H9 (cell line): ENCODE results near the gene FOXK1. TPM values are rescaled to one million over a fixed set of nuclear protein-coding genes. Genes with fewer than 3 reads are reported as not detected.

ENCODE experiments used
- DNase-seq: peaks from one replicate; pipeline ENCODE4 v3.0.0-alpha.2; 2017
- H2AFZ ChIP-seq: one replicate; pipeline ENCODE4 v1.6.1; 2013; ENCODE audit warnings: mild to moderate bottlenecking, low read length, control low read depth, moderate library complexity
- H2AK5ac ChIP-seq: 2 replicates; pipeline ENCODE4 v1.6.1; 2013; ENCODE audit warnings: low read length, control low read depth, mixed read lengths; ENCODE audit not compliant: insufficient read length
- H2BK120ac ChIP-seq: one replicate; pipeline ENCODE4 v1.6.1; 2013; ENCODE audit warnings: low read depth, mild to moderate bottlenecking, low read length, control low read depth, inconsistent platforms; ENCODE audit not compliant: poor library complexity, severe bottlenecking
- H2BK12ac ChIP-seq: 2 replicates; pipeline ENCODE4 v1.6.1; 2013; ENCODE audit warnings: low read length, control low read depth, mixed read lengths, low read depth; ENCODE audit not compliant: insufficient read length
- H2BK15ac ChIP-seq: 2 replicates; pipeline ENCODE4 v1.6.1; 2013; ENCODE audit warnings: low read depth, low read length, control low read depth
- H2BK20ac ChIP-seq: one replicate; pipeline ENCODE4 v1.6.1; 2013; ENCODE audit warnings: low read depth, mild to moderate bottlenecking, low read length, control low read depth, inconsistent platforms; ENCODE audit not compliant: poor library complexity, severe bottlenecking
- H2BK5ac ChIP-seq: 2 replicates; pipeline ENCODE4 v1.6.1; 2013; ENCODE audit warnings: low read length, control low read depth, mixed read lengths; ENCODE audit not compliant: insufficient read length
- H3K14ac ChIP-seq: 2 replicates; pipeline ENCODE4 v1.6.1; 2013; ENCODE audit warnings: low read length, control low read depth; ENCODE audit not compliant: insufficient read depth
- H3K18ac ChIP-seq: 2 replicates; pipeline ENCODE4 v1.6.1; 2013; ENCODE audit warnings: low read depth, mild to moderate bottlenecking, mixed read lengths, low read length, control low read depth; ENCODE audit not compliant: insufficient read length
- H3K23ac ChIP-seq: 2 replicates; pipeline ENCODE4 v1.6.1; 2013; ENCODE audit warnings: low read length, control low read depth, mixed read lengths, low read depth; ENCODE audit not compliant: insufficient read length
- H3K23me2 ChIP-seq: 2 replicates; pipeline ENCODE4 v1.6.1; 2013; ENCODE audit warnings: low read depth, mild to moderate bottlenecking, mixed read lengths, low read length, control low read depth; ENCODE audit not compliant: insufficient read length, poor library complexity, severe bottlenecking
- H3K27ac ChIP-seq: 2 replicates; pipeline ENCODE4 v1.5.1; 2013; ENCODE audit warnings: low read length, control low read depth, mixed read lengths, low read depth; ENCODE audit not compliant: insufficient read length
- H3K27me3 ChIP-seq: 2 replicates; pipeline ENCODE4 v1.6.1; 2013; ENCODE audit warnings: low read length, control low read depth, inconsistent platforms; ENCODE audit not compliant: insufficient read depth
- H3K4ac ChIP-seq: 2 replicates; pipeline ENCODE4 v1.6.1; 2013; ENCODE audit warnings: low read depth, mild to moderate bottlenecking, control low read depth, inconsistent platforms, low read length, moderate library complexity
- H3K4me1 ChIP-seq: 2 replicates; pipeline ENCODE4 v1.6.1; 2013; ENCODE audit warnings: low read length, control low read depth, inconsistent platforms; ENCODE audit not compliant: insufficient read depth
- H3K4me2 ChIP-seq: 2 replicates; pipeline ENCODE4 v1.6.1; 2013; ENCODE audit warnings: low read length, control low read depth, mixed read lengths; ENCODE audit not compliant: insufficient read length, insufficient read depth
- H3K56ac ChIP-seq: 2 replicates; pipeline ENCODE4 v1.6.1; 2013; ENCODE audit warnings: low read depth, mild to moderate bottlenecking, mixed read lengths, low read length, control low read depth; ENCODE audit not compliant: insufficient read length
- H3K79me1 ChIP-seq: 2 replicates; pipeline ENCODE4 v1.6.1; 2013; ENCODE audit warnings: low read depth, mild to moderate bottlenecking, moderate library complexity, low read length, control low read depth, inconsistent platforms; ENCODE audit not compliant: insufficient read depth, poor library complexity, severe bottlenecking
- H3K79me2 ChIP-seq: 2 replicates; pipeline ENCODE4 v1.6.1; 2013; ENCODE audit warnings: low read length, control low read depth, inconsistent platforms; ENCODE audit not compliant: insufficient read depth
- H3K9ac ChIP-seq: 2 replicates; pipeline ENCODE4 v1.6.1; 2013; ENCODE audit warnings: low read length, control low read depth, mixed read lengths; ENCODE audit not compliant: insufficient read length; ENCODE audit errors: extremely low read depth
- H3K9me3 ChIP-seq: one replicate; pipeline ENCODE4 v1.6.1; 2013; ENCODE audit warnings: low read depth, low read length, inconsistent platforms; ENCODE audit not compliant: control insufficient read depth
- H3T11ph ChIP-seq: one replicate; pipeline ENCODE4 v1.6.1; 2013; ENCODE audit warnings: mild to moderate bottlenecking, low read length, control low read depth, inconsistent platforms
- H4K20me1 ChIP-seq: one replicate; pipeline ENCODE4 v1.6.1; 2013; ENCODE audit not compliant: control insufficient read depth, insufficient read length, insufficient read depth
- H4K5ac ChIP-seq: 2 replicates; pipeline ENCODE4 v1.6.1; 2013; ENCODE audit warnings: low read depth, mild to moderate bottlenecking, mixed read lengths, low read length, control low read depth; ENCODE audit not compliant: insufficient read length
- H4K8ac ChIP-seq: replicated peaks from 2 replicates; pipeline ENCODE4 v1.6.1; 2013; ENCODE audit warnings: low read length, control low read depth, mixed read lengths, low read depth; ENCODE audit not compliant: insufficient read length
- H4K91ac ChIP-seq: 2 replicates; pipeline ENCODE4 v1.6.1; 2013; ENCODE audit warnings: low read depth, mild to moderate bottlenecking, moderate library complexity, mixed read lengths, low read length, control low read depth; ENCODE audit not compliant: insufficient read length
- H3K27ac Mint-ChIP-seq, 3 experiments: 2 replicates in 2 of 3; 3 replicates in 1 of 3; pipeline ENCODE4 v1.8.0; 2020 to 2021; ENCODE audit warnings: mixed read lengths in 3 of 3, mild to moderate bottlenecking in 1 of 3, moderate library complexity in 1 of 3
- H3K27me3 Mint-ChIP-seq: 2 replicates; pipeline ENCODE4 v1.8.0; 2021; ENCODE audit warnings: low read depth, mild to moderate bottlenecking, moderate library complexity, mixed read lengths
- H3K36me3 Mint-ChIP-seq, 3 experiments: 2 replicates in 2 of 3; 3 replicates in 1 of 3; pipeline ENCODE4 v1.8.0; 2020 to 2021; ENCODE audit warnings: low read depth in 3 of 3, mixed read lengths in 3 of 3; ENCODE audit not compliant: insufficient read depth in 1 of 3
- H3K4me1 Mint-ChIP-seq, 2 experiments: 2 replicates each; pipeline ENCODE4 v1.8.0; 2020; ENCODE audit warnings: mixed read lengths in 2 of 2
- H3K4me3 Mint-ChIP-seq, 2 experiments: 2 replicates in 1 of 2; 3 replicates in 1 of 2; pipeline ENCODE4 v1.8.0; 2020 to 2021; ENCODE audit warnings: mild to moderate bottlenecking in 2 of 2, mixed read lengths in 2 of 2, moderate library complexity in 1 of 2
- H3K9me3 Mint-ChIP-seq, 2 experiments: 2 replicates in 1 of 2; 3 replicates in 1 of 2; pipeline ENCODE4 v1.8.0; 2020; ENCODE audit warnings: mild to moderate bottlenecking in 2 of 2, mixed read lengths in 2 of 2, moderate library complexity in 1 of 2
- WGBS: extraction: QIAGEN DNeasy Blood & Tissue Kit; methylation state at CpG from one replicate; pipeline ENCODE4 v1.1.7; 2013; ENCODE audit warnings: missing lambda C conversion rate, low lambda C conversion rate, mixed read lengths; ENCODE audit not compliant: insufficient read length; ENCODE audit errors: extremely low coverage; 5-methylcytosine and 5-hydroxymethylcytosine counted together
- total RNA-seq: library from RNA; stranded (reverse); gene quantifications from 2 replicates; pipeline ENCODE4 v1.2.1, GENCODE V29; 2021
- TF ChIP-seq, protein P1 (sequence below): fragments of 200-600 bp; sonication (generic); conservative IDR thresholded peaks from 3 replicates; pipeline ENCODE4 v1.8.0; 2021; ENCODE audit warnings: antibody characterized with exemption, mild to moderate bottlenecking

The FOXK1 gene
- total RNA-seq, 1 experiment from 2014 or later: 14.4 TPM

DNA sequence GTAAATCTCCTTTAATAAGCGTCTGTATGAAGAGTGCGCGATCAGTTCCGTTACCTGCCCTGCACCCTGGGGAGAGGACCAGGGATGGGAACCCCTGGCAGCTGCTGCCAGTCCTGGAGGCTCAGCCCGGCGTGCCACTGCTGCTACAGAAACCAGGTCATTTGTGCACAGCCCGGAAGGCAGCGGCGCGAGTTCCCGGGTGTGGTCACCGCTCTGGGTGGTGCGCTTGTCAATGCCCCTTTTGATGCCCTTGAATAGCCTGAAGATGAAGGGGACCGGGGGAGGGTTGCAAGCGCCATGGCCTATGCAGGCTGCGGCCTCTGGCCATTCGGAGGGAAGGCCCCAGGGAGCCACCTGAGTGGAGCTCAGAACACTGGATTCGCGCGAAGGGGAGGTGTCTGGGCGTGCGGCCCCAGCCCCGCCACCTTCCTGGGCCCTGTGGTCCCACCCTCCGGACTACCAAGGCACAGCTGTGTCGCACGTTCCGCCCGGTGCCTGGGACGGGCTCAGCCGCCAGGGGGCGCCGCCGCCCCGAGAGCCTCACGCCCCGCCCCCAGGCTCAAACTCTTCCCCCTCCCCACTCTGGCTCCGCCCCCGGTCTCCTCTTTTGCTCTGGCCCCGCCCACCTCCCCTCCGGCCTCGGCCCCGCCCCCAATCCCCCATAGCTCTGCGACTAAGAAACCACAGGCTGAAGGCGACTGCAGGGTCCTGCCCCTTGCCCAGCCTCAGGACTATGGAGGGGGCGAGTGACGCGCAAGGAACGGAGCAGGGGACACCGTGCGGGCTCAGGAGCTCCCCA is 109.8 kb downstream of the FOXK1 start:
- peaks cover 5% of the 10 kb centered on the region for H3K23me2 ChIP-seq
- no peak overlapping the region for H2BK5ac ChIP-seq
- no peak overlapping the region for H3K18ac ChIP-seq
- H3K4me2 ChIP-seq: no peak overlapping the region
- no peaks in the 10 kb centered on the region for H3K79me1 ChIP-seq
- no peaks in the 10 kb centered on the region for H3K4me1 ChIP-seq
- DNase-seq: peak; percentile 91
- no peak overlapping the region for H2AK5ac ChIP-seq
- Mint-ChIP-seq H3K27ac (peak overlapping the region in 1 of 3 experiments; percentile 83; a peak in 1 of 7 replicates), H3K9me3 (peaks cover 0 to 3% of the 10 kb centered on the region in 2 experiments; a peak in 2 of 5 replicates), H3K27me3 (no peaks in the 10 kb centered on the region), H3K4me1 (peaks cover 6 to 7% of the 10 kb centered on the region in 2 experiments; a peak in 3 of 4 replicates), H3K4me3 (peak overlapping the region; percentile 34 to 58; a peak in 3 of 5 replicates), H3K36me3 (peaks cover 4 to 21% (median 11%) of the 10 kb centered on the region in 3 experiments; a peak in 6 of 7 replicates)
- H3K14ac ChIP-seq: no peak overlapping the region
- no peaks in the 10 kb centered on the region for H3K79me2 ChIP-seq
- no peak overlapping the region for H3K23ac ChIP-seq
- H4K91ac ChIP-seq: no peak overlapping the region
- no peak overlapping the region for H2BK15ac ChIP-seq
- no peak overlapping the region for H3K4ac ChIP-seq
- no peak overlapping the region for H2BK20ac ChIP-seq
- H4K5ac ChIP-seq: no peak overlapping the region
- TF ChIP-seq, protein P1, sequence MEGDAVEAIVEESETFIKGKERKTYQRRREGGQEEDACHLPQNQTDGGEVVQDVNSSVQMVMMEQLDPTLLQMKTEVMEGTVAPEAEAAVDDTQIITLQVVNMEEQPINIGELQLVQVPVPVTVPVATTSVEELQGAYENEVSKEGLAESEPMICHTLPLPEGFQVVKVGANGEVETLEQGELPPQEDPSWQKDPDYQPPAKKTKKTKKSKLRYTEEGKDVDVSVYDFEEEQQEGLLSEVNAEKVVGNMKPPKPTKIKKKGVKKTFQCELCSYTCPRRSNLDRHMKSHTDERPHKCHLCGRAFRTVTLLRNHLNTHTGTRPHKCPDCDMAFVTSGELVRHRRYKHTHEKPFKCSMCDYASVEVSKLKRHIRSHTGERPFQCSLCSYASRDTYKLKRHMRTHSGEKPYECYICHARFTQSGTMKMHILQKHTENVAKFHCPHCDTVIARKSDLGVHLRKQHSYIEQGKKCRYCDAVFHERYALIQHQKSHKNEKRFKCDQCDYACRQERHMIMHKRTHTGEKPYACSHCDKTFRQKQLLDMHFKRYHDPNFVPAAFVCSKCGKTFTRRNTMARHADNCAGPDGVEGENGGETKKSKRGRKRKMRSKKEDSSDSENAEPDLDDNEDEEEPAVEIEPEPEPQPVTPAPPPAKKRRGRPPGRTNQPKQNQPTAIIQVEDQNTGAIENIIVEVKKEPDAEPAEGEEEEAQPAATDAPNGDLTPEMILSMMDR: peak; percentile 94
- no peaks in the 10 kb centered on the region for H3K9me3 ChIP-seq
- no peak overlapping the region for H2BK120ac ChIP-seq
- H2BK12ac ChIP-seq: no peak overlapping the region
- H2AFZ ChIP-seq: no peak overlapping the region
- no peak overlapping the region for H3K9ac ChIP-seq
- no peak overlapping the region for H3K27ac ChIP-seq
- H3K56ac ChIP-seq: no peak overlapping the region
- no peaks in the 10 kb centered on the region for H4K20me1 ChIP-seq
- no peak overlapping the region for H4K8ac ChIP-seq
- no CpG with 5 or more reads among the region's 50 CpGs for WGBS
- no peak overlapping the region for H3T11ph ChIP-seq
- H3K27me3 ChIP-seq: no peaks in the 10 kb centered on the region
